CMK (cell line): Measurements from ENCODE around the gene APLP2.
"Not testable (repeated sequence)": the region's sequence is repeated elsewhere in the genome, so short reads cannot be mapped to it uniquely, and the experiment has no call there.

ENCODE experiments used
- DNase-seq: peaks from one replicate; pipeline ENCODE4 v3.0.0-alpha.2; 2010; ENCODE audit warnings: low read depth

The APLP2 gene

DNA sequence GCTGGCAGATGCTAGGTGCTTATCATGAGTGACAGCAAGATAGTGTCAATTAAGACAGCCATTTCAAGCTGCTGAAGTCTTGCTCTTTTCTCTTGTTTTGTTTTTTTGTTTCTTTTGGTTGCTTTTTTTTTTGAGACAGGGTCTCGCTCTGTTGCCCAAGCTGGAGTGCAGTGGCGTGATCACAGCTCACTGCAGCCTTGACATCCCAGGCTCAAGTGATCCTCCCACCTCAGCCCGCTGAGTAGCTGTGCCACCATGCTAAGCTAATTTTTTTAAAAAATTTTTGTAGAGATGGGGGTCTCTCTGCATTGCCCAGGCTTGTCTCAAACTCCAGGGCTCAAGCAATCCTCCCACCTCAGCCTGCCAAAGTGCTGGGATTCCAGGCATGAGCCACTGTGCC, 102.3 kb downstream of the APLP2 start:
- not testable (repeated sequence) for DNase-seq

DNA sequence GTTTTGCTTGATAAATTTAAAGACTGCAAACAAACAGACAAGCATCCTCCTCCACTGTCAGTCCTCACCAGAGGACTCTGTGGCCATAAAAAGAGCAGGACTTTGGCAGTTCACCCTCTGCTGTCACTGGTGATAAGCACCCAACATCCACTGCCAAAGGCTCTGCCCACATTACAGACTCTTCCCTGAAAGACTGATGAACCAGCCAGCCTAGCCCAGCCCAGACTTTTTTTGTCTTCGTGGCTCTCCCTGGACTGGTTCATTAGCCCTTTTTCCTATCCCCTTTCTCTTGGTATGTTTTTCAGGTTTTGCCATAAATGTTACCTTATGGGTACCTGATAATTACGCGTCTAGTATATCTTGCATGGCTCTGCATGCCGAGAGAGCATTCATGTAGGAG, 104.9 kb downstream of the APLP2 start:
- DNase-seq, result no peak

DNA sequence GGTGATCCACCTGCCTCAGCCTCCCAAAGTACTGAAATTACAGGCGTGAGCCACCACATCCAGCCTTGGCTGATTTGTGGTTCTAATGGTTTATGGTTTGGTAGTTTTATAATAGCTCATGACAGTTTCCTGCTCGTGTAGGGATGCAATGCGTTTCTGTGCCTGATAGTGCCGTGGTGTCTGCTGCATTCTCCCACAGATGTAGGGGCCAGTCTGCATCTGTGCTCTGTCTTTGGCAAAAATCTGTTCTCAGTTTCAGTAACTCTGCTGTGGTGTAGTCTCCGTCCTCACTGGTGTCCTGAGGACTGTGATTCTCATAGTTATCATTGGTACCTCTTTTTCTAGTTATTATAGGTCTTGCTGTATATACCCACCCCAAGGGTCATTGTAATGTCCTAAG, 106.2 kb downstream of the APLP2 start:
- no peak for DNase-seq

DNA sequence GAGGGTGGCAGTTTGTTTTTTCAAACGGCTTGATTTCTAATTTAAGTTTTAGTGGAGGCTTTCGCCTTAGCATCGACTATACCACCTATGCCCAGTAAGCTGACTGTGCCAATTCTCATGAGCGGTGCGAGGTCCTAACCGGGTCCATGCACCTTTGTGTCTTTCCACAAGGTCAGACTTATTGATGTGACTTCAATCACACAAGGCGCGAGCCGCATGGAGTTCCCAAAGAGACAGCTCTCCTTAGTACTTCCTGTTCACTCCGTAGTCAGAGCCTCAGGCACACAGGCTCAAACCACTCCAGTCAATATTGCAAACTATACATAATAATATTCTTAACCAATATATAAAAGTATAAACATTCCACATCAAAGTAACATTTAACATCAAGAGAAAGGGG, 108.1 kb downstream of the APLP2 start:
- no peak for DNase-seq

DNA sequence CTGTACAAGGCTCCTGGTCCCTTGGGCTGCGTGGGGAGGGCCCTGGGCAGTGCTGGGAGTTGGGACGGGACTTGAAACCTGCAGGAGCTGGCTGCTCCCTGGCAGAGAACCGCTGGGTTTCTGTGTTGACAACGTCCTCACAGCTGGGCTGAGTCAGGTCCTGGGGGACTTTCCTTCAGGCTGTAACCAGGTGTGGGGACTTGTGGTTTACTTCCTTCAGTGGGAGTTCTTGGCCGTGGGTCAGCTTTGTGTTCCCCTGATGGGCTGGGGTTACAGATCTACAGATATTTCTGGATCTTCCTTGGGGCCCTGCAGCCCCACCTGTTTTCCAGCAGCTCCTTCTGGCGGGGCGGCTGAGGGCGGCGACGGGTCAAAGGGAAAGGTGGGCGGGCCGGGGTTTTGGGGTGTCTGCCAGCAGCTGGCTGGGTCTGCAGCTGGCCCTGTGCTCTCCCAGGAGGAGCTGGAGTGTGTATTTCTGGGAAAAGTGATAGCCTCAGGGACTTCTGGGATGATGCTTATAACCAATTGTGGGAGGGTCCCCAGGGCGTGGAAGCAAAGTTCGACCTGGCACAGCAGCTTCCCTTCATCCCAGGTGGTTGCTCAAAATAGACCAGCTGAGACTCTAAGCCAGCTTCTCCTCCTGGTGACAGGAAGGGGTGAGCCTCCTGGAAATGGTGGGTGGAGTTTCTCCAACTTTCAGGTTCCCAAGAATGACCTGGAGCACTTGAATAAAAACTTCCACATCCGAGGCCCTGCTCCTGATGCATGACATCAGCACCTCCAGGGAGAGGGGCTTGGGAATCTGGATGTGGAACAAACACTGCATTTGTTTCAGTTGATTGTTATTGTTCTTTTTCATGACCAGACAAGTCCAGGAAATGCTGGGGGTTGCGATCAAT, 109.0 kb downstream of the APLP2 start:
- no peak for DNase-seq

DNA sequence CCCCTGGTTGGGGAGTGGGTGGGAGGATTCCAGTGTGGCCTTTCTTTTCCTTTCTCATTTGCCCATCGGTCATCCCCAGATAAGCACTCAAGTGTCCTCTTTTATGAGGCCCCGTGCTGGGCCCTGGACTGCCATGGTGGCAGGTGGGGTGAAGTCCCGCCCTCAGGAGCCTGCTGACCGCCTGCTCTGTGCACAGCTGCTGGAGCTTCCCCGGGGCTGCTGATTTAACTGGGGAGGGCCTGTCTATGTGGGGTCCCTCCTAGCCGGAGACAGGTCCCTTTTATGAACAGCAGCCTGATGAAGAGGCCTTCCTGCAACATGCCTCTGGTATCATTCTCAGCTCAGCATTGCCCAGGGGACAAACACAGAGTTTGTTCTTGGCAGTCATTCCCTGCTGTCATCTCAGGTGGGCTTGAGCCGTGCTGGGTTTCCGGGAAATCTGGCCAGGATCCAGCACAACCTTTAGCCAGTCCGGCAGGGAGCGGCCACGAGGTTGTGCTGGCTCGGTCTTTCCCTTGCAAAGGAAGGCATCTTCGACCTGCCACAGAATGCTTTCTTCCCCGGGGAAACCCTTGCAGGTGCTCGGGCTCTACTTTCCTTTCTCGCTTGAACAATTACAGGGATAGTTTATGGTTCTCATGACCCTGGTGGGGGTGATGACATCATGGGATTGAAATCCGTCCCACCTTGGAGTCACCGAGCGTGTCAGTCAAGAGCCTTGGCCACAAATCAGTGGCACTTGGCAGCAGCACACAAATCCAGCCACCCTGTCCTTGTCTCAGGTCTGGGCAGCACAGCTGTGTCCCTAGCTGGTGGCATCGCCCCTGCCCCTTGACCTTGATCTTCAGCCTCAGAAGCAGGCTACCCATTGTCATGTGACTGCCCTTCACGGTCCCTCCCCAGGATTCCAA, 110.0 kb downstream of the APLP2 start:
- no peak for DNase-seq

DNA sequence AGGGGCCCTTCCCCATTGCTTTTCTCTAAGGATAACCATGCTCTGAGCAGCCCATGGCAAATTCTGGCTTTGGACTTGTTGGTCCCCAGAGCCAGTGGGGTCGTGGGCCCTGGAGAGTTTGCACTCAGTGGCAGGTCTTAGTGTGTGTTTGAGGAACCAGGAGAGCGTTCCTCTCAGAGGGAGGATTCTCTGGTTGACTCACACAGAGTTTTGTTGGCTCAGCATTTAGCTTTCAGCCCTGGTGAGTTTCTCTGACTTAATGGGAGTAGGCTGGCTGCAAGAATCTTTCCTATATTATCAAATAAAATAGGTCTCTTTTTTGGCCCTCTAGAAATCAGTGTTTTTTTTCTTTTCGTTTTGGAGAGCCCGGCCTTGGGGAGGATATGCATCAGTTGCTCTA, 110.8 kb downstream of the APLP2 start:
- no peak for DNase-seq

DNA sequence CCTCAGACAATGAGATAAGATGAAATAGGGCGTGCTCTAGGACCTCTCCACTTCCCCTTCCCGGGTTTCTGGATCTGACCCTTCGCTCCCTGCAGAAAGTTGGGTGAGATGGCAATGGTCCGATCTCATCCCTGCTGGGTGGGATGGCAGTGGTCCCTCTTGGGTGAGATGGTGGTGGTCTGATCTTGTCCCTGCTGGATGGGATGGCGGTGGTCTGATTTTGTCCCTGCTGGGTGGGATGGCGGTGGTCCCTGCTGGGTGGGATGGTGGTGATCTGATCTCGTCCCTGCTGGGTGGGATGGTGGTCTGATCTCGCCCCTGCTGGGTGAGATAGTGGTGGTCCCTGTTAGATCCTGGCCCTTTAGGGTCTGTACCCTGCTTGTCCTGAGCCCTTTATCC, 111.2 kb downstream of the APLP2 start:
- no peak for DNase-seq

DNA sequence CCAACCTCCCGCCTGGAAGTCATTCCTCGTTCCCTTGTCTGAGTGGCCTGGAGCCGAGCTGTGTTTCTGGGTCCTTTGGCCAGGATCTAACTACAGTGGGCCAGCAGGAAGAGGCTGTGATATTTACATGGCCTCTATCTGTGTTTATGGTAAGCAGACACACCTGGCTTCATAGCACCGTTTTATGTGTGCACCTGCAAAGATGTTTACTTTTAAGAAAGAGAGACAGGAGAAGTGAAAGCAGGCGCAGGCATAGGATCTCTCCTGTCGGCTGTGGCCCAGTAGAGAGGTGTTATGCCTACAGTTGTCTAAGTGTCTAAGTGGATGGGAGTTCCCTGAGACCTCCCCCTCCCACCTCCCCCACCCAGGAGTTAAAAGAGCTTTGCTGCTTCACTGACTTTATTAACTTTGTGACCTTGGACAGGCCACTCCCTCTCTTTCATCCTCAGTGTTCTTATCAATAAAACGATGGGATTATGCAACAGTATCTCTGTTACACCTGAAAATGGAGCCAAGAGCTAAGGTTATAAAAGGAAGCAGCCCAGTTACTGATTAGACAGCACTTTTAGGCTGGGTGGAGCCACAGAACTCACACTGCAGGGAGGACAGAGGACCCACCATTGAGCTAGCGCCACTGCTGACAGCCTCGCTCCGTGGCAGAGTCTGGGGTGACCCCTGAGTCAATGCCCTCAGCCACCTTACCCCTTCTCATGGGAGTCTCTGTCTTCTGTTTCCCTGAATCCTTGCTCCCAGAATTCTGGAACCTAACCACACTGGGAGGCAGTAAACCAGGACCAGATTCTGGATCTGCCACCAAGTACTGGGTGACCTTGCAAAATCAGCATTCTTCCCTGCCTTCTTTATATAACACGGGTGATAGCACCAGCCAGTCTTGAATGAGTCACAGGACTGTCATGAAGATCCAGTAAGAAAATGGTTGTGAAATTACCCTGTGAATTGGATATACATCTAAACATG, 111.9 kb downstream of the APLP2 start:
- DNase-seq, result no peak

DNA sequence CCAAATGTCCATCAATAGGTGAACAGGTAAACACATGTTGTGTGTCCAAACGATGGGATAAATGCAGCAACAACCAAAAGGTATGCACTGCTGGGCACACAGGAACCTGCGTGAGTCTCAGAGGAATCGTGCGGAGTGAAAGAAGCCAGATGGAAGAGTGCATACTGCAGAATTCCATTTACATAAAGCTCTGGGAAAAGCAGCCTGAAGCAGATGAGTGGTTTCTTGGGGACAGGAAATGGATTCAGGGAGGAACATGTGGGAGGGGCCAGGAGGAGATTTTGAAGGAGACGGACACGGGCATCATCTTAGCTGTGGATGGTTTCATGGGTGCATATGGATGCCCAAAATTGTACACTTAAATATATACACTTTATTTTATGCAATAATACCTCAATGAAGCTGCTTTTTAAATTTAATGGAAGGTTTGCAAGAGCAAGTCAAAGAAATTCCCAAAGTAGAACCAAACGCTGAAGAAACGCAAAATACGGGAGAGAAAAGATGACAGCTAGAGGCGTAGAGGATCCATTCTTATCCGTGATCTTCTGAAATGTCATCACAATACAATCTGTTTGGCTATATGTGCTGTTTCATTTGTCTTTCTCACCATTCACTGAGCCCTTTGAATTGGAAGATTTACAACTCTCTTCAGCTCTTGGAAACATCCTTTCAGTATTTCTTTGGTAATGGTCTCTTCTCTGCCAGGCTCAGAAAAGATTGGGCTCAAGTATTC, 114.3 kb downstream of the APLP2 start:
- no peak for DNase-seq

DNA sequence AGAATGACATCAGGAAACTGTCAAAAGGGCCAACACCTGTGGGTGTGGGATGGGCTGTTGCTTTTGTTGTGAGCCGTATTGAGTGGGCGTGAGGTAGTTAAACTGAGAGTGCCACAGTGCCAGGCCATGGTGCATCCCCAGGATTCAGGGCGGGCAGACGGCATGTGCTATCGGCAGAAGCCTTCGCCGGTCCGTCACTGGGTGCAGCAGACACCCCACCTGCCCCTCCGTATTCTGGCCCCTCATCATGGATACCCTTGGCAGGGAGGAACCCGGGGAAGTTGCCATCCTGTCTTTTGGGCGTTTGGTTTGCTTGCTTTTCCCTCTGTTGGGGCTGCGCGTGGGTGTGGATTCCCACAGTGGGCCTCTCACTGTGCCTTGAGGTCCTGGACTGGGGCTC, 117.4 kb downstream of the APLP2 start:
- DNase-seq, result no peak

DNA sequence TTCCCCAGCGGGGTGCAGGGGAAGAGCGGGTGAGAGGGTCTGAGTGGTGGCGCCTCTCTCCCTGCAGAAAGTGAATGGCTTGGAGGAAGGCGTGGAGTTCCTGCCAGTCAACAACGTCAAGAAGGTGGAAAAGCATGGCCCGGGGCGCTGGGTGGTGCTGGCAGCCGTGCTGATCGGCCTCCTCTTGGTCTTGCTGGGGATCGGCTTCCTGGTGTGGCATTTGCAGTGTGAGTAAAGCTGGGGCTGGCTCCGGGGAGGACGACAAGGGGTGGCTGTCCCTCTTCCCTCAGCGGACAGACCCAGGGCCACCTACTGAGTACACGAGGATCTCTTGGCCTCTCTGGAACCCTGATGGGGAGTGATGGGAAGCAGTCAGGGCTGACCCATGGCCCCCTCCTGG, 118.4 kb downstream of the APLP2 start:
- DNase-seq, result no peak

DNA sequence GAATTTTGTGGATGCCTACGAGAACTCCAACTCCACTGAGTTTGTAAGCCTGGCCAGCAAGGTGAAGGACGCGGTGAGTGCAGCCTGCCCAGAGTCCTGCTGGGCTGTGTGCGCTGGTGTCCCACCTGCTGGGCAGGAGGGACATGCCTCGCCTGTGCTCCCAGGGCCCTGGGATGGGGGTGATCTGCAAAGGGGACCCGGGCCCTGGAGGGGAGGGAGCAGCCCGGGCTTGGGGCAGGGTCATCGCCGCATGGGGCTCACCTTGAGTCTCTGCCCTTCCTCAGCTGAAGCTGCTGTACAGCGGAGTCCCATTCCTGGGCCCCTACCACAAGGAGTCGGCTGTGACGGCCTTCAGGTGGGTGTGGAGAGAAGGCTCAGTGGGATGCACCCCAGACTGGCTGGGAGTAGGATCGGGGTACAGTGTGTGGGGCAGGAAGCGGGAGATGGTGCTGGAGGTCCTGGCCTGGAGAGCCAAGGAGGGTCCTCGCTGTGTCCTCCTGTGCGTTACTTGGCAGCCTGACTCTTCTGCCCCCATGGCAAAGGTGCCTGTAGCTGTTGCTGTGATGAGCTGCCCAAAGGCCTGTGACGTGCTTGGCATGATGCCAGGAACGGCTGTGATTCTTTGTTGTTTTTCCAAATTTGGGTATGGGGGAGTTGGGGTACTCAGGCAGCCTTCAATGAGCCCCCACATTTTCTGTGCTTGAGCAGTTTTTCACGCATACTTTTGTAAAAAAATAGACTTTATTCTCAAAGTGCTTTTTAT, 119.1 kb downstream of the APLP2 start:
- no peak for DNase-seq

DNA sequence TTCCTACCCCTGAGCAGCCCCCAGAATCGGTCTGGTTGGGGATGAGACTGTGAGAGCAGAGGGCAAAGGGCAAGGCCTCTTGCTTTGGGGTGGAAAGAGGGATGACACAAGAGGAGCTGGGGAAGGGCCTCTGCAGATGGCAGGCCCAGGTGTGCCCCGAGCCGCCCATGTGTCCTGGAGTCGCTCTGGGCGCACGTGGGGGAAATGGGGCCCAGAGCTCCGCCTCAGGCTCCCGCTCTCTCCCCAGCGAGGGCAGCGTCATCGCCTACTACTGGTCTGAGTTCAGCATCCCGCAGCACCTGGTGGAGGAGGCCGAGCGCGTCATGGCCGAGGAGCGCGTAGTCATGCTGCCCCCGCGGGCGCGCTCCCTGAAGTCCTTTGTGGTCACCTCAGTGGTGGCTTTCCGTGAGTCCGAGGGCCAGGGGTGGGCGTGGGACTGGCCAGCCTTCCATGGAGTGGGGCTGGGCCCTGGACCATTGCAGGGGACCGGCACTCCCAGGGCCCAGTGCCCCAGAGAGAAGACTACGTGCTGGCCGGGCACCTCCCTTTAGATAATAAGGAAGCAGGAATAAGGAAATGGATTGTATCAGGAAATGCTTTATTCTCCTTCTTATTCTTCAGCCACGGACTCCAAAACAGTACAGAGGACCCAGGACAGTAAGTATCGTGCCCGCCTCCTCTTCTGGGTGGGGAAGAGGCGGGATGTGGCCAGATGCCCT, 120.0 kb downstream of the APLP2 start:
- no peak for DNase-seq

DNA sequence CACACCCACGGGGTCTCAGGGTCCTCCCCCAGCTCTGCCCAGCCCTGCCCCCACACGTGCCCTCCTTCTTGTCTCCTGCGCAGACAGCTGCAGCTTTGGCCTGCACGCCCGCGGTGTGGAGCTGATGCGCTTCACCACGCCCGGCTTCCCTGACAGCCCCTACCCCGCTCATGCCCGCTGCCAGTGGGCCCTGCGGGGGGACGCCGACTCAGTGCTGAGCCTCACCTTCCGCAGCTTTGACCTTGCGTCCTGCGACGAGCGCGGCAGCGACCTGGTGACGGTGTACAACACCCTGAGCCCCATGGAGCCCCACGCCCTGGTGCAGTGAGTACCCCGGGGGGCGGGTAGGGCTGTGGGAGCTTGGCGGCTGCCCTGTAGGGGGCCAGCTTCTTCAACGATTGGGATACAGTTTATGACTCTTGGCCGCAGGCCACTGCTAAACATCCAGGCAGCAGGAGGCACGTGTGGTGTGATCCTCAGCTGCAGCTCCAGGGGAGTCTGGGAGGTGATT, 120.7 kb downstream of the APLP2 start:
- no peak for DNase-seq

DNA sequence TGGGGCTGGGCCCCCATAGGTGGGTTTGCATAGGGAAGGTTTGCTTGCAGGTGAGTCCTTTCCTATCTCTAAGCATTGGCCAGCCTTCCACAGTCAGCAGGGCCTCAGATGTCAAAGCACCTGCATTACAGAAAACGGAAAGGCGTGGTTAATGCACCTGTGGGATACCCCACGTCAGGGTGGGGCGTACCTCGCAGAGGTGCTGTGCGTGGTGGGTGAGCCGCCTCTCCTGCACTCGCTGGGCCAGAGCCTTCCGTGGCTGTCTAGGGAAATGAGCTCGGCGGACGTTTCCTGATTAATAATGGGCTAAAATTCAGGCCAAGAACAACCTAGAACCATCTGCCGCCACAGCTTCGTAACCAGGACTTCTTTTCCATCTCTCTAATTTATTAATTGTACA, 122.2 kb downstream of the APLP2 start:
- no peak for DNase-seq

DNA sequence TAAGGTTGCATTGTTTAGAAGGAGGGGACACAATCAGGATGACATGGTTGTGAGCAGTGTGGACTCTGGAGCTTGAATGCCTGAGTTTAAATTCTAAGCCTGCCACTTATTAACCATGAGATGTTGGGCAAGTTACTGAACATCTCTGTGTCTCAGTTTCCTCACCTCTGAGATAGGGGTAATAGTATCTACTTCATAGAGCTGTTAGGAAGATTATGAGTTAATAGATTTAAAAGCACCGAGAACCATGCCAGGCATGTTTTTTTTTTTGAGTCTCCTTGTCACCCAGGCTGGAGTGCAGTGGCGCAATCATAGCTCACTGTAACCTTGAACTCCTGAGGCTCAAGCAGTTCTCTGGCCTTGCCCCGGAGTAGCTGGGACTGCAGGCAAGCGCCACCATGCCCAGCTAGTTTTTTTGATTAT, 123.2 kb downstream of the APLP2 start:
- no peak for DNase-seq

DNA sequence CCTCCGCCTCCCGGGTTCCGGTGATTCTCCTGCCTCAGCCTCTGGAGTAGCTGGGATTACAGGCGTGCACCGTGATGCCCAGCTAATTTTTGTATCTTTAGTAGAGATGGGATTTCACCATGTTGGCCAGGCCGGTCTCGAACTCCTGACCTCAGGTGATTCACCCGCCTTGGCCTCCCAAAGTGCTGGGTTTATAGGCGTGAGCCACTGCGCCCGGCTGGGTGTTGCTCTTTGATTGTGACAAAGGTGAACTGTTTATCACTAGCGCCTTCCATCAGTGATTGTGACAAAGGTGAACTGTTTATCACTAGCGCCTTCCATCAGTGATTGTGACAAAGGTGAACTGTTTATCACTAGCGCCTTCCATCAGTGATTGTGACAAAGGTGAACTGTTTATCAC, 123.9 kb downstream of the APLP2 start:
- not testable (repeated sequence) for DNase-seq
